ENCODE measurements around the gene KIAA0825.

DNA sequence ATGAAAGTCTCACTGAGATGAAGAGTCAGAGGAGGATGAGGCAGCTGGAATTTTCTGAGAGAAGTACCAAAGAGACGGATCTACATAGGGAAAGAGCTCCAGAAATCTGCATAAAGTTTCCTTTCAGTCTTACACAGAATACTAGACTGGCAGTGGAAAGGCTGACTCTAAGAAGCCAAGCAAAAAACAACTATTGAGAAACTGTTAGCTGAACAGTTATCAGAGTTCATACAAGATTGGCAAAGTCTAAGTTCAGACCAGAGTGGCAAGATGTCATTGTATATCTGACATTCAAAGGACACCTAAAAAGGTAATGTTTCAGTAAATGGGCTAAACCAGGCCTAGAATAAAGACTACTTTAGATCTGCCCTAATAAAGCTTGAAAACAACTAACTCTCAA, 209.0 kb downstream of the KIAA0825 start:
- TF ChIP-seq, protein P1, sequence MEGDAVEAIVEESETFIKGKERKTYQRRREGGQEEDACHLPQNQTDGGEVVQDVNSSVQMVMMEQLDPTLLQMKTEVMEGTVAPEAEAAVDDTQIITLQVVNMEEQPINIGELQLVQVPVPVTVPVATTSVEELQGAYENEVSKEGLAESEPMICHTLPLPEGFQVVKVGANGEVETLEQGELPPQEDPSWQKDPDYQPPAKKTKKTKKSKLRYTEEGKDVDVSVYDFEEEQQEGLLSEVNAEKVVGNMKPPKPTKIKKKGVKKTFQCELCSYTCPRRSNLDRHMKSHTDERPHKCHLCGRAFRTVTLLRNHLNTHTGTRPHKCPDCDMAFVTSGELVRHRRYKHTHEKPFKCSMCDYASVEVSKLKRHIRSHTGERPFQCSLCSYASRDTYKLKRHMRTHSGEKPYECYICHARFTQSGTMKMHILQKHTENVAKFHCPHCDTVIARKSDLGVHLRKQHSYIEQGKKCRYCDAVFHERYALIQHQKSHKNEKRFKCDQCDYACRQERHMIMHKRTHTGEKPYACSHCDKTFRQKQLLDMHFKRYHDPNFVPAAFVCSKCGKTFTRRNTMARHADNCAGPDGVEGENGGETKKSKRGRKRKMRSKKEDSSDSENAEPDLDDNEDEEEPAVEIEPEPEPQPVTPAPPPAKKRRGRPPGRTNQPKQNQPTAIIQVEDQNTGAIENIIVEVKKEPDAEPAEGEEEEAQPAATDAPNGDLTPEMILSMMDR (IDR thresholded peaks at IDR 0.05), result no peak
- no peak for TF ChIP-seq POLR2A (IDR thresholded peaks at IDR 0.05)
